Occipital lobe (tissue), 2 donors: ENCODE results near the gene ANKRD13D. TPM values are rescaled to one million over a fixed set of nuclear protein-coding genes. Genes with fewer than 3 reads are reported as not detected.
A peak's percentile ranks its signal among the peaks of the same experiment; 100 is the strongest.

ENCODE experiments used
- DNase-seq: peaks from one replicate; lab custom pipeline; 2025; lab: John Stamatoyannopoulos, UW
- total RNA-seq: library from RNA; depleted of rRNA; stranded (reverse); fragments of >200 nt; gene quantifications from one replicate; pipeline ENCODE4 v1.2.3, GENCODE V29; 2014

Gene ANKRD13D
- total RNA-seq, 1 donor from 2014 or later = 49.4 TPM

GRCh38 chr11:67285541-67286498, 3.3 kb upstream of the ANKRD13D start:
- DNase-seq = no peak

GRCh38 chr11:67286621-67287333, 2.3 kb upstream of the ANKRD13D start:
- no peak for DNase-seq

- DNase-seq = no peak
These were observed 1.5 kb upstream of the ANKRD13D start for GRCh38 chr11:67287355-67288197.

GRCh38 chr11:67288198-67288451, 978 bp upstream of the ANKRD13D start:
- DNase-seq = peak; percentile 66

- peak; percentile 81 for DNase-seq
These were observed 464 bp upstream of the ANKRD13D start for GRCh38 chr11:67288452-67289225.

- DNase-seq = no peak
These were observed 762 bp downstream of the ANKRD13D start for GRCh38 chr11:67289651-67290479.

GRCh38 chr11:67290801-67291200, 1.7 kb downstream of the ANKRD13D start:
- DNase-seq = no peak

GRCh38 chr11:67291481-67292381, 2.6 kb downstream of the ANKRD13D start:
- no peak for DNase-seq

GRCh38 chr11:67292671-67293070, 3.6 kb downstream of the ANKRD13D start:
- no peak for DNase-seq

- DNase-seq = no peak
These were observed 4.0 kb downstream of the ANKRD13D start for GRCh38 chr11:67293090-67293489.

- no peak for DNase-seq
These were observed 6.7 kb downstream of the ANKRD13D start for GRCh38 chr11:67295846-67296245.

- no peak for DNase-seq
These were observed 9.7 kb downstream of the ANKRD13D start for GRCh38 chr11:67298786-67299185.

GRCh38 chr11:67299471-67300191, 10.5 kb downstream of the ANKRD13D start:
- DNase-seq = no peak

GRCh38 chr11:67300256-67300755, 11.2 kb downstream of the ANKRD13D start:
- no peak for DNase-seq

GRCh38 chr11:67300756-67301312, 11.7 kb downstream of the ANKRD13D start:
- no peak for DNase-seq

GRCh38 chr11:67301313-67301921, 12.3 kb downstream of the ANKRD13D start:
- no peak for DNase-seq

- DNase-seq = no peak
These were observed 12.9 kb downstream of the ANKRD13D start for GRCh38 chr11:67301951-67302516.
